SK-N-SH (cell line): ENCODE data around the gene TMC1. TPM values are rescaled to one million over a fixed set of nuclear protein-coding genes. Genes with fewer than 3 reads are reported as not detected.

ENCODE experiments used
- CTCF ChIA-PET: fragments of 300-600, 350-600 bp; formaldehyde crosslinking; extraction: SDS; loops from one replicate; lab custom pipeline; 2021; lab: Yijun Ruan, JAX
- POLR2A ChIA-PET: fragments of 350-600 bp; sonication (Branson Sonifier 250); formaldehyde crosslinking; extraction: SDS; loops from one replicate; lab custom pipeline; 2020; ENCODE audit warnings: antibody characterized with exemption, inconsistent platforms; lab: Yijun Ruan, JAX
- DNase-seq: peaks from one replicate; pipeline ENCODE4 v3.0.0; 2012
- H2AFZ ChIP-seq: fragments of 200-600 bp; sonication (generic); 2 replicates; pipeline ENCODE4 v1.8.1; 2016; ENCODE audit warnings: antibody characterized with exemption, mild to moderate bottlenecking, low read depth
- H3F3A ChIP-seq: fragments of 200-600 bp; sonication (generic); replicated peaks from 2 replicates; pipeline ENCODE3; 2016; ENCODE audit warnings: antibody characterized with exemption, mild to moderate bottlenecking; ENCODE audit not compliant: insufficient read depth
- H3K27ac ChIP-seq, 2 experiments: fragments of 200-500 bp in 1 of 2; fragments of 200-600 bp in 1 of 2; sonication (Bioruptor generic) in 1 of 2; sonication (generic), shearing (Covaris generic) in 1 of 2; 2 replicates each; pipeline versions ENCODE4 v1.5.1 to v1.6.1; 2014 to 2016; ENCODE audit warnings: low read depth in 2 of 2, inconsistent platforms in 1 of 2, low read length in 1 of 2, mild to moderate bottlenecking in 1 of 2, mixed read lengths in 1 of 2
- H3K27me3 ChIP-seq: fragments of 200-600 bp; sonication (generic), shearing (Covaris generic); 2 replicates; pipeline ENCODE4 v1.6.1; 2016; ENCODE audit warnings: mixed run types; ENCODE audit not compliant: insufficient read depth
- H3K36me3 ChIP-seq, 2 experiments: fragments of 200-500 bp in 1 of 2; fragments of 200-600 bp in 1 of 2; sonication (Bioruptor generic) in 1 of 2; sonication (generic) in 1 of 2; replicated peaks in 1 of 2; 2 replicates each; pipeline versions ENCODE3 to v1.5.1; 2014 to 2016; ENCODE audit warnings: low read length in 1 of 2, mild to moderate bottlenecking in 1 of 2; ENCODE audit not compliant: insufficient read depth in 2 of 2, control insufficient read depth in 1 of 2
- H3K4me1 ChIP-seq, 2 experiments: fragments of 200-500 bp in 1 of 2; fragments of 200-600 bp in 1 of 2; sonication (Bioruptor generic) in 1 of 2; sonication (generic), shearing (Covaris generic) in 1 of 2; 2 replicates each; pipeline versions ENCODE4 v1.5.1 to v1.6.1; 2014 to 2016; ENCODE audit warnings: low read depth in 1 of 2, low read length in 1 of 2, mixed run types in 1 of 2; ENCODE audit not compliant: insufficient read depth in 2 of 2, control insufficient read depth in 1 of 2
- H3K4me2 ChIP-seq: fragments of 200-600 bp; sonication (generic), shearing (Covaris generic); 2 replicates; pipeline ENCODE4 v1.6.1; 2017; ENCODE audit warnings: mixed run types
- H3K4me3 ChIP-seq, 2 experiments: fragments of 200-500 bp in 1 of 2; fragments of 200-600 bp in 1 of 2; sonication (Bioruptor generic) in 1 of 2; sonication (generic), shearing (Covaris generic) in 1 of 2; 2 replicates each; pipeline versions ENCODE4 v1.5.1 to v1.8.1; 2014 to 2016; ENCODE audit warnings: low read depth in 2 of 2, inconsistent platforms in 1 of 2, low read length in 1 of 2, mild to moderate bottlenecking in 1 of 2, mixed read lengths in 1 of 2, moderate library complexity in 1 of 2
- H3K79me2 ChIP-seq: fragments of 200-600 bp; sonication (generic); 2 replicates; pipeline ENCODE4 v1.8.1; 2017; ENCODE audit warnings: mild to moderate bottlenecking; ENCODE audit not compliant: insufficient read depth
- H3K9ac ChIP-seq: fragments of 200-600 bp; sonication (generic); 2 replicates; pipeline ENCODE4 v1.6.1; 2017; ENCODE audit warnings: mixed run types
- H3K9me2 ChIP-seq: fragments of 200-600 bp; sonication (generic); 2 replicates; pipeline ENCODE4 v1.6.1; 2017; ENCODE audit warnings: mixed run types
- H3K9me3 ChIP-seq: fragments of 200-600 bp; sonication (generic); 2 replicates; pipeline ENCODE4 v1.6.1; 2017; ENCODE audit warnings: mixed run types, mild to moderate bottlenecking, moderate library complexity
- H4K20me1 ChIP-seq: fragments of 200-600 bp; sonication (generic); 2 replicates; pipeline ENCODE4 v1.6.1; 2017; ENCODE audit warnings: mild to moderate bottlenecking, mixed run types; ENCODE audit not compliant: insufficient read depth
- CHD2 ChIP-seq: fragments of 150-350 bp; IDR thresholded peaks from 2 replicates; pipeline ENCODE4 v1.6.1; 2018; ENCODE audit warnings: low read length; ENCODE audit not compliant: partially characterized antibody
- CTCF ChIP-seq: fragments of 200-600 bp; sonication (generic); IDR thresholded peaks from 2 replicates; pipeline ENCODE4 v1.6.1; 2017; ENCODE audit warnings: antibody characterized with exemption, mild to moderate bottlenecking, moderate library complexity
- ELF1 ChIP-seq: IDR thresholded peaks from 2 replicates; pipeline ENCODE4 v1.4.0; 2012
- EP300 ChIP-seq, 2 experiments: IDR thresholded peaks; 2 replicates each; pipeline versions ENCODE4 v1.4.0 to v1.6.1; 2012; ENCODE audit warnings: borderline replicate concordance in 1 of 2, low read depth in 1 of 2, low read length in 1 of 2
- EZH2phosphoT487 ChIP-seq: fragments of 200-600 bp; sonication (generic); IDR thresholded peaks from 2 replicates; pipeline ENCODE4 v1.6.1; 2017; ENCODE audit warnings: low read depth, mixed run types, mild to moderate bottlenecking, antibody characterized with exemption, moderate library complexity, borderline replicate concordance
- FOXJ3 ChIP-seq: sonication (generic); formaldehyde crosslinking; IDR thresholded peaks from 2 replicates; pipeline ENCODE4 v1.5.1; 2020; ENCODE audit warnings: mild to moderate bottlenecking, missing genetic modification reagents
- FOXM1 ChIP-seq: IDR thresholded peaks from 2 replicates; pipeline ENCODE4 v1.4.0; 2012; ENCODE audit warnings: low read depth, mild to moderate bottlenecking
- GABPA ChIP-seq: IDR thresholded peaks from 2 replicates; pipeline ENCODE4 v1.4.0; 2012; ENCODE audit warnings: low read depth, mild to moderate bottlenecking
- GATA2 ChIP-seq: sonication (generic); formaldehyde crosslinking; IDR thresholded peaks from 2 replicates; pipeline ENCODE4 v1.5.0; 2020; ENCODE audit warnings: mild to moderate bottlenecking, missing genetic modification reagents
- JUND ChIP-seq: IDR thresholded peaks from 2 replicates; pipeline ENCODE4 v1.4.0; 2012
- MAX ChIP-seq: IDR thresholded peaks from 2 replicates; pipeline ENCODE4 v1.4.0; 2012; ENCODE audit warnings: low read depth
- MXI1 ChIP-seq: IDR thresholded peaks from 2 replicates; pipeline ENCODE4 v1.6.1; 2012; ENCODE audit warnings: mild to moderate bottlenecking, low read depth, low read length, improper control_type of control experiment
- NFIC ChIP-seq: IDR thresholded peaks from 2 replicates; pipeline ENCODE4 v1.4.0; 2012; ENCODE audit warnings: borderline replicate concordance
- POLR2AphosphoS5 ChIP-seq: IDR thresholded peaks from 2 replicates; pipeline ENCODE4 v1.6.1; 2012; ENCODE audit warnings: low read depth, low read length
- RFX5 ChIP-seq: IDR thresholded peaks from 2 replicates; pipeline ENCODE4 v1.6.1; 2012; ENCODE audit warnings: mild to moderate bottlenecking, improper control_type of control experiment, low read length
- RXRA ChIP-seq: IDR thresholded peaks from 2 replicates; pipeline ENCODE4 v1.4.0; 2012; ENCODE audit warnings: low read depth, mild to moderate bottlenecking, borderline replicate concordance
- SMC3 ChIP-seq: IDR thresholded peaks from 2 replicates; pipeline ENCODE4 v1.6.1; 2012; ENCODE audit warnings: low read depth, low read length, improper control_type of control experiment
- TEAD4 ChIP-seq: IDR thresholded peaks from 2 replicates; pipeline ENCODE4 v1.4.0; 2012; ENCODE audit warnings: mild to moderate bottlenecking, borderline replicate concordance; ENCODE audit not compliant: insufficient read depth
- YY1 ChIP-seq: IDR thresholded peaks from 2 replicates; pipeline ENCODE4 v1.4.0; 2012; ENCODE audit warnings: low read depth, mild to moderate bottlenecking
- WGBS: methylation state at CpG from one replicate; pipeline ENCODE4 v1.1.6; 2017; ENCODE audit warnings: low lambda C conversion rate; 5-methylcytosine and 5-hydroxymethylcytosine counted together
- polyA plus RNA-seq, 3 experiments: library from polyadenylated mRNA; depleted of rRNA; stranded (reverse); fragments of >200 nt; gene quantifications; 2 replicates each; pipeline ENCODE4 v1.2.3, GENCODE V29; 2012

Gene TMC1
- polyA plus RNA-seq, 1 of the 3 experiments (the other 2 are of a cell fraction): not detected

DNA sequence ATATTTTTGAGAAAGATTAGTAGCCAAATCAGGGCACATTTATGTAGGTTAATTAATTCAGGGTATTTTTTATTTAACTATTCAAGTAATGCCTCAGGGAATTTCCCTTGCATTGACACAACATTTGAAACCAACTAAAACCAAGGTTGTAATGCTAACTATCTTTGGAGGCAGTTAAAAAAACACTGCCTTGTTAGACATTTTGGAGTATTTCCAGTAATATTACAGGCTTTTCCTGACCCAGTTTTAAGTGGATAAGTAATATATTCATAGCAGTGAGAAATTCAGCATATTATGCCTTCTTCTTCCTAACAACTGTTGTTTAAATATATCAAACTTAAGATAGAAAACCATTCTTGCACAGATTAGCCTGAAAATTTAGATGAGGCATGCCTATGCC, 175.1 kb downstream of the TMC1 start:
- Histone ChIP-seq H2AFZ (no peak overlapping the region), H3K4me1 (no peaks in the 10 kb centered on the region), H3K79me2 (no peaks in the 10 kb centered on the region), H3K27me3 (no peaks in the 10 kb centered on the region; the same call in 1 of the 2 replicates), H3K27ac (no peak overlapping the region), H3K4me2 (no peak overlapping the region), H3K9ac (no peak overlapping the region), H3K9me3 (no peaks in the 10 kb centered on the region), H3K36me3 (no peaks in the 10 kb centered on the region), H4K20me1 (no peaks in the 10 kb centered on the region), H3K4me3 (no peak overlapping the region), H3F3A (no peaks in the 10 kb centered on the region), H3K9me2 (no peaks in the 10 kb centered on the region)
- POLR2A ChIA-PET: no interaction called here
- CTCF ChIA-PET: no interaction called here
- DNase-seq: no peak
- TF ChIP-seq RFX5 (no peak), NFIC (no peak), POLR2AphosphoS5 (no peak), TEAD4 (no peak), EP300 (IDR thresholded peaks at IDR 0.05; ENCODE audit: borderline replicate concordance in 1 of 2, low read depth in 1 of 2, low read length in 1 of 2) (no peak), MXI1 (no peak), RXRA (no peak), MAX (no peak), CHD2 (no peak), FOXJ3 (CRISPR knock-in tag) (no peak)

DNA sequence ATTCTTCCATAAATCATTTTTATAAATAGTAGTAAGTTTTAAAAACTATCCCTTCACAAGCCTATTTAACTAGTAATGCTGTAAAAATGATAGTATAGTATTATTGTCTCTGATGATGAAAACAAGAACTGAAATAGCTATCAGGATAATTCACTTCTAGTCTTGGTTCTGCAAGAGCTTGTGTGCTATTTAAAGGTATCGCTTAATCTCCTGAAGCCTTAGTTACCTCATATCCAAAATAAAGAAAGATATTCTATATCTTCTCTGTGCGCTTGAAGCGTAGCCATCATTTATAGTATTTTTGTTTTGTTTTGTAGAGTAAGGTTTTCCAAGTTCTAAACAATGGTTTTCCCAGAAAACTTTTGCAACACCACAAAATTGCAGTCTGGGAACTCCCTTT, 180.1 kb downstream of the TMC1 start:
- Histone ChIP-seq H4K20me1 (no peaks in the 10 kb centered on the region), H3K9me3 (no peaks in the 10 kb centered on the region), H3K4me1 (no peaks in the 10 kb centered on the region), H2AFZ (no peak overlapping the region), H3K79me2 (no peaks in the 10 kb centered on the region), H3K4me2 (no peak overlapping the region), H3K27me3 (no peaks in the 10 kb centered on the region; the same call in 1 of the 2 replicates), H3K4me3 (no peak overlapping the region), H3F3A (no peaks in the 10 kb centered on the region), H3K9me2 (no peaks in the 10 kb centered on the region), H3K27ac (no peak overlapping the region), H3K36me3 (no peaks in the 10 kb centered on the region)
- POLR2A ChIA-PET: no interaction called here
- 34% methylated on average over 3 of the region's 3 CpGs for WGBS
- TF ChIP-seq SMC3 (no peak), CTCF (no peak), NFIC (no peak), EZH2phosphoT487 (no peak), GATA2 (no peak), MXI1 (no peak), RFX5 (no peak), ELF1 (no peak), YY1 (no peak), FOXM1 (no peak), GABPA (no peak), JUND (no peak)
- TF ChIP-seq, all 33 proteins: peak for 0
- CTCF ChIA-PET: no interaction called here
- no peak for DNase-seq
- no peak overlapping the region for H3K9ac ChIP-seq
